Activated T-cell treated with anti-CD3 and anti-CD28 coated beads, Interleukin-2, amount 50 U/mL, for 72 hours (primary cell): ENCODE results near the gene TGFB2. TPM values are rescaled to one million over a fixed set of nuclear protein-coding genes. Genes with fewer than 3 reads are reported as not detected.

Experiments used
- ATAC-seq, 2 donors: fragments of 150-1000 bp; cut with Tn5 transposase; replicated peaks in 1 of 2; 2 replicates each; pipeline ENCODE4 v1.10.0; 2021; ENCODE audit warnings: moderate library complexity in 2 of 2, mild to moderate bottlenecking in 1 of 2
- DNase-seq, 2 donors: peaks; one replicate each; pipeline ENCODE4 v3.0.0; 2021 to 2022; ENCODE audit warnings: mixed read lengths in 1 of 2
- H3K27ac Mint-ChIP-seq: one replicate; pipeline ENCODE4 v1.8.0; 2022; ENCODE audit warnings: mild to moderate bottlenecking, moderate library complexity, mixed read lengths
- H3K27me3 Mint-ChIP-seq: one replicate; pipeline ENCODE4 v1.8.0; 2022; ENCODE audit warnings: low read depth, mixed read lengths
- H3K36me3 Mint-ChIP-seq, 2 donors: one replicate each; pipeline ENCODE4 v1.8.0; 2022; ENCODE audit warnings: mixed read lengths in 2 of 2, mild to moderate bottlenecking in 1 of 2; ENCODE audit not compliant: insufficient read depth in 2 of 2
- H3K4me1 Mint-ChIP-seq: one replicate; pipeline ENCODE4 v1.8.0; 2022; ENCODE audit warnings: low read depth, mixed read lengths
- H3K4me3 Mint-ChIP-seq, 2 donors: one replicate each; pipeline ENCODE4 v1.8.0; 2022; ENCODE audit warnings: mild to moderate bottlenecking in 2 of 2, mixed read lengths in 2 of 2, moderate library complexity in 2 of 2
- H3K9me3 Mint-ChIP-seq, 2 donors: one replicate each; pipeline ENCODE4 v1.8.0; 2022; ENCODE audit warnings: mixed read lengths in 2 of 2
- total RNA-seq, 2 donors: library from RNA; stranded (reverse); gene quantifications; one replicate each; pipeline ENCODE4 v1.2.3, GENCODE V29; 2022

The TGFB2 gene
- total RNA-seq, 2 donors from 2014 or later: not detected

- DNase-seq (no peak), ATAC-seq (no peak)
- Mint-ChIP-seq H3K36me3 (no peaks in the 10 kb centered on the region), H3K4me3 (no peak overlapping the region), H3K27ac (no peak overlapping the region), H3K4me1 (peaks cover 14% of the 10 kb centered on the region), H3K9me3 (no peaks in the 10 kb centered on the region), H3K27me3 (peaks cover 41% of the 10 kb centered on the region)
These were observed 10.1 kb downstream of the TGFB2 start for GRCh38 chr1:218355278-218355677.

- H3K36me3 Mint-ChIP-seq: no peaks in the 10 kb centered on the region
- ATAC-seq (no peak), DNase-seq (no peak)
- H3K27me3 Mint-ChIP-seq: peaks cover 30% of the 10 kb centered on the region
- no peaks in the 10 kb centered on the region for H3K4me1 Mint-ChIP-seq
- no peaks in the 10 kb centered on the region for H3K9me3 Mint-ChIP-seq
- no peak overlapping the region for H3K27ac Mint-ChIP-seq
- no peak overlapping the region for H3K4me3 Mint-ChIP-seq
These were observed 12.2 kb downstream of the TGFB2 start for GRCh38 chr1:218357211-218357892.

- Mint-ChIP-seq H3K4me3 (no peak overlapping the region), H3K27me3 (peaks cover 27% of the 10 kb centered on the region), H3K27ac (no peak overlapping the region), H3K4me1 (no peaks in the 10 kb centered on the region), H3K9me3 (no peaks in the 10 kb centered on the region), H3K36me3 (no peaks in the 10 kb centered on the region)
- DNase-seq (no peak), ATAC-seq (no peak)
These were observed 12.7 kb downstream of the TGFB2 start for GRCh38 chr1:218357893-218358232.

- no peak for DNase-seq
- no peak overlapping the region for H3K4me3 Mint-ChIP-seq
- H3K9me3 Mint-ChIP-seq: no peaks in the 10 kb centered on the region
These were observed 16.3 kb downstream of the TGFB2 start for GRCh38 chr1:218361298-218362065.

DNA sequence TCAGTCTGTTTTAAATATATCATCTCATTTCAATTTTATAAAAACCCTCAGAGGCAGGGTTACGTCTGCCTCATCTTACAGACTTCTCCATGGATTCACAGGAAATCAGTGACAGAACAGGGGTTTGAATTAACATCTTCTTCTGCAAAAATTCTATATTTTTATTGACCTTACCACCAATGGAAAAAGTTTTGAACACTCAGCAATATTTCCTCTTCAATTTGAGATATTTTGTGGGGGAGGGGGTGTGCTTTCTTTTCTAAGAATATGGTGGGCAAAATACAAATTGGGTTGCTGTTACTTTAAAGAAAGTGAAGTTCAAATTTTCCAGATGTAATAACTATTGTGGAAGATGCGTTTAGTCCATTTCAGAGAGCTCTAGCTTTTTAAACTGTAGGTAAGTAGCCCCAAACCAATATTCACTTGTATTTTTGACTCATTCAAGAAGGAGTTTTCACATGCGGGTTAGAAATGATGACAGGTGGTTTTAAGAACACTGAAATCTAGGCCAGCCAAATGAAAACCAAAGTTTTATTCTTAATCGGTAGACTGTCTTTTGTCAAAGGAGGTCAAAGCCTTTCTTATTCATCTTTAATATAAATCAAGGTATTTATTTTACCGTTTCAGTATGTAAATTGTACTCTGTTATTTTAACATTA lies 17.4 kb downstream of the TGFB2 start:
- no peaks in the 10 kb centered on the region for H3K36me3 Mint-ChIP-seq
- DNase-seq: no peak
- no peak overlapping the region for H3K27ac Mint-ChIP-seq
- no peak overlapping the region for H3K4me3 Mint-ChIP-seq
- peak in 1 of 2 donors; percentile 64 for ATAC-seq
- no peaks in the 10 kb centered on the region for H3K4me1 Mint-ChIP-seq
- no peaks in the 10 kb centered on the region for H3K9me3 Mint-ChIP-seq
- peaks cover 30% of the 10 kb centered on the region for H3K27me3 Mint-ChIP-seq

More at GRCh38 chr1:218361298-218362065, 16.3 kb downstream of the TGFB2 start:
- H3K4me1 Mint-ChIP-seq: no peaks in the 10 kb centered on the region
- H3K27me3 Mint-ChIP-seq: peaks cover 23% of the 10 kb centered on the region
- no peak overlapping the region for H3K27ac Mint-ChIP-seq
- no peaks in the 10 kb centered on the region for H3K36me3 Mint-ChIP-seq
- ATAC-seq: no peak

- H3K4me1 Mint-ChIP-seq: no peaks in the 10 kb centered on the region
- no peaks in the 10 kb centered on the region for H3K9me3 Mint-ChIP-seq
- DNase-seq (no peak), ATAC-seq (no peak)
- no peak overlapping the region for H3K27ac Mint-ChIP-seq
- H3K4me3 Mint-ChIP-seq: no peak overlapping the region
- no peaks in the 10 kb centered on the region for H3K36me3 Mint-ChIP-seq
- H3K27me3 Mint-ChIP-seq: peaks cover 30% of the 10 kb centered on the region
These were observed 18.0 kb downstream of the TGFB2 start for GRCh38 chr1:218363141-218363540.

- Mint-ChIP-seq H3K4me1 (no peaks in the 10 kb centered on the region), H3K27ac (no peak overlapping the region), H3K36me3 (no peaks in the 10 kb centered on the region), H3K9me3 (no peaks in the 10 kb centered on the region), H3K4me3 (no peak overlapping the region), H3K27me3 (peaks cover 27% of the 10 kb centered on the region)
- no peak for ATAC-seq
- DNase-seq: no peak
These were observed 19.0 kb downstream of the TGFB2 start for GRCh38 chr1:218364028-218364710.

DNA sequence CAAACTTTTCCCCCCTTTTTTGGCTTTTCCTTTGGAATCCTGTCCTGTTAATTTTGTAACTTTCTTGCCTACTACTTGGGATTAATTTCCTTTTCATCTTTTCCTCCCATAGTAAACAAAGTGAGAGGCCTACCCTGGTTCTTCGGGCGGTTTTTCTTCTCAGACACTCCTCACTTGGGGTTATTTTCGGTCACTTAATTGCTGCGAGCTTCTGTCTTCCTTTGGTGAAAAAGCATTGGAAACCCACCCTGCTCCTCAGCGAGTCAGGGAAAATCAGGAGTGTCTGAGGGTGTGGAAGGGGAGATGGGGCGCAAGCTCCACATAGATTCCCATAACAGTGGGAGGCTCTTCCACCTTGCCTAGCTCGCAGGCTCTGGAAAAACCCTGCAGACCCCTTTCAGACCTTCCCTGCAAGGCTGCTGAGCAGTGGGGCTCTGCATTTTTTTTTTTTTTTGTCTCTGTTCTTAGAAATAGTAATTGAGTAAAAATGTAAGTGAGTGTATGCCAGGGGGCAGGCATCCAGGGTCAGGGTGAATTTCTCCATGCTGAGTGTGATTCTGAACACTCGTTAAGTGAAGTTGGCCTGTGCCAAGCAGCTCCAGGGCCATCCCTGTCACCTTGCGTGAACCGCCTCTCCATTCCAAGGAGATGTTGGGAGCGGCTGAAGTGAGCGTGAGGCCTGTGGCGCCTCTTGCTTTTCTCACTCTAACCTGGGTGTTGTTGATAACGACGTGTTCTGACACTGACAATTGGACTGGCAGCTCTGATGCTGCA lies 20.3 kb downstream of the TGFB2 start:
- H3K4me3 Mint-ChIP-seq: no peak overlapping the region
- no peak for DNase-seq
- H3K27ac Mint-ChIP-seq: no peak overlapping the region
- H3K4me1 Mint-ChIP-seq: peaks cover 6% of the 10 kb centered on the region
- H3K9me3 Mint-ChIP-seq: no peaks in the 10 kb centered on the region
- H3K27me3 Mint-ChIP-seq: peaks cover 19% of the 10 kb centered on the region
- ATAC-seq: no peak
- no peaks in the 10 kb centered on the region for H3K36me3 Mint-ChIP-seq

DNA sequence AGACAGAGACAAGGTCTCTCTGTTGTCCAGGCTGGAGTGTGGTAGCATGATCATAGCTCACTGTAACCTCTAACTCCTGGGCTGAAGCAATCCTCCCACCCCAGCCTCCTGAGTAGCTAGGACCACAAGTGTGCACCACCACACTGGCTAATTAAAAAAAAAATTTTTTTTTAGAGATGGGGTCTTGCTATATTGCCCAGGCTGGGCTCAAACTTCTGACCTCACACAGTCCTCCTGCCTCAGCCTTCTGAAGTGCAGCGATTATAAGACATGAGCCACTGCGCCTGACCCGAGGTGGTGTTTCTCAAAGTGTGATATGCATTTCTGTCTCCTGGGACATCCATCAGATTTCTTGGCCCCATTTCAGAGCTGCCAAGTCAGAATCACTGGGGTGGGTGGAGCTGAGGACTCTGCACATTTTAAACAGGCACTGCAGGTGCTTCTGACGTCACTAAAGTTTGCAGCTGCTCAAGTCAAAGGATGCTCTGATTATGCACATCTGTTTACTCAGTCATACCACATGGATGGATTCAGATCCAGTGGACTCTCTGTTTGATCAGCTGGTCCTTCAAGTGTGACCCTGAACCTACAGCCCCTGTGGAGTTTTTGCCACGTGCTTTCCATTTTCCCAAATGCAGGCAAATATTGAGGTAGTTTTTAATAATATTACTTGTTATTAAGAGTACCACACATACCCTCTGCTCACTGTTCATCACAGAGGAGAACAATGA lies 21.4 kb downstream of the TGFB2 start:
- no peaks in the 10 kb centered on the region for H3K9me3 Mint-ChIP-seq
- H3K4me1 Mint-ChIP-seq: peaks cover 6% of the 10 kb centered on the region
- H3K4me3 Mint-ChIP-seq: no peak overlapping the region
- H3K27me3 Mint-ChIP-seq: peaks cover 26% of the 10 kb centered on the region
- no peak for ATAC-seq
- peaks cover 0 to 2% of the 10 kb centered on the region in 2 donors for H3K36me3 Mint-ChIP-seq
- no peak overlapping the region for H3K27ac Mint-ChIP-seq
- no peak for DNase-seq

- peaks cover 32% of the 10 kb centered on the region for H3K27me3 Mint-ChIP-seq
These were observed 22.0 kb downstream of the TGFB2 start for GRCh38 chr1:218367118-218367517.

DNA sequence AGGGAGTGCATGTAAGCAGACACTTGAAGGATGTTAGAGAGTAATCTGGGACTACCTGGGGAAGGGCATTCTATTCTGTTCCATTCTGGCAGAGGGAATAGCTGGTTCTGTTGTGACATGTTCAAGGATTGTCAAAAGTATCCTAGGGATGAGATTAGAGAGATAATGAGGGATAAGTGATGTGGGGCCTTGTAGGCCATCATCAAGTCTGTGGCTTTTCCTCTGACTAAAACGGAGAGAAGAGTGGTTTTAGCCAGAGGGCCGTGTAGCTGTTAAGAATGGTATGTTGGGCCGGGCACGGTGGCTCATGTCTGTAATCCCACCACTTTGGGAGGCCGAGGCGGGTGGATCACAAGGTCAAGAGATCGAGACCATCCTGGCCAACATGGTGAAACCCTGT lies 23.6 kb downstream of the TGFB2 start:
- no peak overlapping the region for H3K27ac Mint-ChIP-seq
- no peaks in the 10 kb centered on the region for H3K9me3 Mint-ChIP-seq
- ATAC-seq: no peak
- peaks cover 41% of the 10 kb centered on the region for H3K27me3 Mint-ChIP-seq
- H3K4me1 Mint-ChIP-seq: peaks cover 6% of the 10 kb centered on the region
- H3K4me3 Mint-ChIP-seq: no peak overlapping the region
- H3K36me3 Mint-ChIP-seq: peaks cover 0 to 2% of the 10 kb centered on the region in 2 donors
- no peak for DNase-seq

More at GRCh38 chr1:218367118-218367517, 22.0 kb downstream of the TGFB2 start:
- H3K36me3 Mint-ChIP-seq: peaks cover 0 to 2% of the 10 kb centered on the region in 2 donors
- H3K4me1 Mint-ChIP-seq: peaks cover 6% of the 10 kb centered on the region
- ATAC-seq (no peak), DNase-seq (no peak)
- H3K4me3 Mint-ChIP-seq: no peak overlapping the region
- H3K27ac Mint-ChIP-seq: no peak overlapping the region
- H3K9me3 Mint-ChIP-seq: no peaks in the 10 kb centered on the region
